ENCODE measurements around the gene PYURF. TPM values are rescaled to one million over a fixed set of nuclear protein-coding genes. Genes with fewer than 3 reads are reported as not detected.

PYURF gene
- total and polyA plus RNA-seq, 10 of the 15 experiments (the other 5 are each of a cell fraction or from before 2014, with no cell fraction given) = 16.7 to 181 (median 79.6) TPM

DNA sequence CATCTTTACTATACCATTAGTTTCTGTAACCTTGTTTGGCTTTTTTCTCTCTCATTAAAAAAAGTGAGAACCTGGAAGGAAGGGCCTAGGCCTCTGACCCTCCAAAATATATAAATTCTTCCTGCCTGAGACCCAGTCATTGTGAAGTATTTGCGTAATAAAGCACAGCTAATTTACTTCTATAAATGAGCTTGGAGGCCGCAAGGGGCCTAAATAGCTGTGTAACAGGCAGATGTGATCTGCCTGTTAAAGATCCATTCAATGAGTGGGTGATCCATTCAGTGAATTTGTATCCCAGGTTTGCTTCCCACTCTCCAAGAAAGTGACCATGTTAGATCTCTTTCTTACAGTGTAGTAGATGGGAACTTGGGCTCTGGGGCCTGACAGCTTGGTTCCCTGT, 595 bp upstream of the PYURF start:
- FAIRE-seq = no peak
- H3K36me3 ChIP-seq (ENCODE audit: control insufficient read depth in 2 of 2, insufficient read depth in 2 of 2, low read length in 1 of 2) = peaks cover 0 to 16% of the 10 kb centered on the region in 2 experiments; a peak in 2 of 4 replicates
- H2AFZ ChIP-seq (ENCODE audit: control insufficient read depth, low read depth, low read length) = peak overlapping the region; percentile 61
- intact Hi-C loops (cut with micrococcal nuclease; ENCODE audit: unreplicated experiment) (loop anchor here (10.0 kb wide), 1 partner anchor 591 kb away; the partner anchor contains the start of gene TIGD2), in situ Hi-C loops (cut with MboI) (loop anchor here (25.0 kb wide), 1 partner anchor 837 kb away; no protein-coding TSS in a partner anchor)
- no peak for ATAC-seq
- no peak for DNase-seq (ENCODE audit: low read depth, low spot score)
- H3K4me2 ChIP-seq (ENCODE audit: control insufficient read depth, insufficient read depth) = peak overlapping the region; percentile 56
- TF ChIP-seq IKZF1 (conservative IDR thresholded peaks at IDR 0.05) (no peak), CREM (IDR thresholded peaks at IDR 0.05; ENCODE audit: low read depth) (peak; percentile 1; the same call in 1 of the 2 replicates), RAD21 (IDR thresholded peaks at IDR 0.05; ENCODE audit: insufficient read depth, low read depth, low read length) (no peak)
- WGBS (ENCODE audit: insufficient coverage, insufficient replicate concordance, low lambda C conversion rate, missing lambda C conversion rate) = 68% methylated on average over 2 of the region's 2 CpGs
- peaks cover 31% of the 10 kb centered on the region for H3K4me1 ChIP-seq (ENCODE audit: control insufficient read depth, insufficient read depth, low read length)
- no peaks in the 10 kb centered on the region for H3K27me3 ChIP-seq (replicated peaks in 1 of 2; ENCODE audit: control insufficient read depth in 2 of 2, insufficient read depth in 2 of 2, low read length in 1 of 2)
- H4K20me1 ChIP-seq (ENCODE audit: control insufficient read depth, insufficient read depth) = no peaks in the 10 kb centered on the region
- H3K9ac ChIP-seq (ENCODE audit: control insufficient read depth, insufficient read depth, low read length) = peak overlapping the region; percentile 93
- TSS peak; percentile 96 for BruUV-seq (replicated peaks)
- peak overlapping the region; percentile 67; the same call in 1 of the 2 replicates for H3K27ac ChIP-seq (ENCODE audit: control insufficient read depth, insufficient read depth)
- peak overlapping the region; percentile 71 for H3K4me3 ChIP-seq
- peaks cover 31% of the 10 kb centered on the region for H3K79me2 ChIP-seq (ENCODE audit: control insufficient read depth, insufficient read depth, low read length)
- POLR2A ChIA-PET = interaction anchor here (1.1 to 1.6 kb wide), 4 partner anchors 17 to 143 kb away, joined by 3 to 4 read pairs (median 3); no protein-coding TSS in a partner anchor
- RAD21 ChIA-PET (ENCODE audit: unreplicated experiment) = interaction anchor here (0.8 to 4.3 kb wide), 11 partner anchors 9 to 618 kb away, joined by 3 to 26 read pairs (median 5); partner anchors contain the start of gene HERC5
- CTCF ChIA-PET = interaction anchor here (0.8 to 5.5 kb wide), 10 partner anchors 9 to 499 kb away, joined by 3 to 47 read pairs (median 4); no protein-coding TSS in a partner anchor
- no peaks in the 10 kb centered on the region for H3K9me3 ChIP-seq (replicated peaks; ENCODE audit: control insufficient read depth, insufficient read depth, low read length)
- SMC1A ChIA-PET (ENCODE audit: uncharacterized antibody, unreplicated experiment) = interaction anchor here (0.8 to 4.2 kb wide), 8 partner anchors 9 to 532 kb away, joined by 3 to 25 read pairs (median 6); partner anchors contain the start of gene FAM13A

DNA sequence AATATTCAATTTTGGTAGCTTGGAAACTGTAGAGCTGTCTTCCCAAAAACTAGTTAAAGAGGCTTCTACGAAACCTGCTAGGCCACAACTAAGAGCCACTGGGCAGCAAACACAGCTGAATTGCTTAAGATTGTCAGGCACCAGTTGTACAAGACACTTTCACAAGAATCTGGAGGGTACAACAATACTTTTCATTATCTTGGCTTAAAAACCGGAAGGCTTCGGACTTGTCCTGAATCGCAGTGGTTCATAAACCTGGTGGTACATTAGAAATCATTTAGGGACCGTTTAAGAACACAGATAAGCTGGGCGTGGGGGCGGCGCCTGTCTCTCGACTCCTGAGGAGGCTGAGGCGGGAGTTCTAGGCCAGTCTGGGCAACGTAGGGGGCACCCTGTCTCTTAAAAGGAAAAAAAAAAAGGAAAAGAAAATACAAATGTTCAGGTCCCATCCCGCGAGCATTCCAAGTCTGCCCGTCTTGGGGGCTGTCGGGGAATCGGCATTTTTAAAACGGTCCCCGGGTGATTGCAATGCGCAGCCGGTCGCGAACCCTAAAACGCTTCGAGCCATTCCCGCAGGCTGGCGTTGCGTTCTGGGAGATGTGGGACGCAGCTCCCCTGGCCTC, 763 bp downstream of the PYURF start:
- in situ Hi-C loops (cut with MboI) = loop anchor here (25.0 kb wide), 1 partner anchor 836 kb away; no protein-coding TSS in a partner anchor
- Histone ChIP-seq H3K36me3 (ENCODE audit: control insufficient read depth in 2 of 2, insufficient read depth in 2 of 2, low read length in 1 of 2) (peaks cover 0 to 20% of the 10 kb centered on the region in 2 experiments; a peak in 2 of 4 replicates), H3K4me3 (peak overlapping the region; percentile 71), H3K4me2 (ENCODE audit: control insufficient read depth, insufficient read depth) (peak overlapping the region; percentile 84), H4K20me1 (ENCODE audit: control insufficient read depth, insufficient read depth) (no peaks in the 10 kb centered on the region), H3K27me3 (replicated peaks in 1 of 2; ENCODE audit: control insufficient read depth in 2 of 2, insufficient read depth in 2 of 2, low read length in 1 of 2) (no peaks in the 10 kb centered on the region), H3K9ac (ENCODE audit: control insufficient read depth, insufficient read depth, low read length) (peak overlapping the region; percentile 93), H3K4me1 (ENCODE audit: control insufficient read depth, insufficient read depth, low read length) (peaks cover 25% of the 10 kb centered on the region), H3K79me2 (ENCODE audit: control insufficient read depth, insufficient read depth, low read length) (peaks cover 31% of the 10 kb centered on the region), H2AFZ (ENCODE audit: control insufficient read depth, low read depth, low read length) (peak overlapping the region; percentile 66), H3K9me3 (replicated peaks; ENCODE audit: control insufficient read depth, insufficient read depth, low read length) (no peaks in the 10 kb centered on the region), H3K27ac (ENCODE audit: control insufficient read depth, insufficient read depth) (peak overlapping the region; percentile 67)
- no TSS peak for BruUV-seq (replicated peaks)
- RAD21 ChIA-PET (ENCODE audit: unreplicated experiment) = interaction anchor here (0.9 to 2.9 kb wide), 10 partner anchors 9 to 501 kb away, joined by 3 to 14 read pairs (median 3); partner anchors contain the start of genes HERC5 and PPM1K
- intact Hi-C loops (cut with micrococcal nuclease; ENCODE audit: unreplicated experiment) = loop anchor here (2.0 to 10.0 kb wide), 2 partner anchors 238 to 592 kb away; partner anchors contain the start of genes PPM1K and TIGD2
- SMC1A ChIA-PET (ENCODE audit: uncharacterized antibody, unreplicated experiment) = interaction anchor here (0.8 to 4.2 kb wide), 10 partner anchors 15 to 500 kb away, joined by 3 to 25 read pairs (median 3); partner anchors contain the start of gene PPM1K
- POLR2A ChIA-PET = interaction anchor here (0.6 to 1.8 kb wide), 6 partner anchors 16 to 244 kb away, joined by 3 to 5 read pairs (median 3); partner anchors contain the start of gene HERC6
- DNase-seq (ENCODE audit: low read depth, low spot score) (no peak), ATAC-seq (peak; percentile 57), FAIRE-seq (peak; percentile 35)
- CTCF ChIA-PET = interaction anchor here (0.7 to 5.5 kb wide), 12 partner anchors 7 to 501 kb away, joined by 3 to 47 read pairs (median 6); partner anchors contain the start of gene HERC6
- under 1% methylated on average over 28 of the region's 28 CpGs for WGBS (ENCODE audit: insufficient coverage, insufficient replicate concordance, low lambda C conversion rate, missing lambda C conversion rate)
- TF ChIP-seq, protein P1, sequence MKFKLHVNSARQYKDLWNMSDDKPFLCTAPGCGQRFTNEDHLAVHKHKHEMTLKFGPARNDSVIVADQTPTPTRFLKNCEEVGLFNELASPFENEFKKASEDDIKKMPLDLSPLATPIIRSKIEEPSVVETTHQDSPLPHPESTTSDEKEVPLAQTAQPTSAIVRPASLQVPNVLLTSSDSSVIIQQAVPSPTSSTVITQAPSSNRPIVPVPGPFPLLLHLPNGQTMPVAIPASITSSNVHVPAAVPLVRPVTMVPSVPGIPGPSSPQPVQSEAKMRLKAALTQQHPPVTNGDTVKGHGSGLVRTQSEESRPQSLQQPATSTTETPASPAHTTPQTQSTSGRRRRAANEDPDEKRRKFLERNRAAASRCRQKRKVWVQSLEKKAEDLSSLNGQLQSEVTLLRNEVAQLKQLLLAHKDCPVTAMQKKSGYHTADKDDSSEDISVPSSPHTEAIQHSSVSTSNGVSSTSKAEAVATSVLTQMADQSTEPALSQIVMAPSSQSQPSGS (IDR thresholded peaks at IDR 0.05; ENCODE audit: low read length) = no peak
- 0 out of 2 replicates have a peak, but pooled peaks have one; percentile 38 for TF ChIP-seq CHD1 (IDR thresholded peaks at IDR 0.05; ENCODE audit: low read depth, low read length)
- TF ChIP-seq, protein P2, sequence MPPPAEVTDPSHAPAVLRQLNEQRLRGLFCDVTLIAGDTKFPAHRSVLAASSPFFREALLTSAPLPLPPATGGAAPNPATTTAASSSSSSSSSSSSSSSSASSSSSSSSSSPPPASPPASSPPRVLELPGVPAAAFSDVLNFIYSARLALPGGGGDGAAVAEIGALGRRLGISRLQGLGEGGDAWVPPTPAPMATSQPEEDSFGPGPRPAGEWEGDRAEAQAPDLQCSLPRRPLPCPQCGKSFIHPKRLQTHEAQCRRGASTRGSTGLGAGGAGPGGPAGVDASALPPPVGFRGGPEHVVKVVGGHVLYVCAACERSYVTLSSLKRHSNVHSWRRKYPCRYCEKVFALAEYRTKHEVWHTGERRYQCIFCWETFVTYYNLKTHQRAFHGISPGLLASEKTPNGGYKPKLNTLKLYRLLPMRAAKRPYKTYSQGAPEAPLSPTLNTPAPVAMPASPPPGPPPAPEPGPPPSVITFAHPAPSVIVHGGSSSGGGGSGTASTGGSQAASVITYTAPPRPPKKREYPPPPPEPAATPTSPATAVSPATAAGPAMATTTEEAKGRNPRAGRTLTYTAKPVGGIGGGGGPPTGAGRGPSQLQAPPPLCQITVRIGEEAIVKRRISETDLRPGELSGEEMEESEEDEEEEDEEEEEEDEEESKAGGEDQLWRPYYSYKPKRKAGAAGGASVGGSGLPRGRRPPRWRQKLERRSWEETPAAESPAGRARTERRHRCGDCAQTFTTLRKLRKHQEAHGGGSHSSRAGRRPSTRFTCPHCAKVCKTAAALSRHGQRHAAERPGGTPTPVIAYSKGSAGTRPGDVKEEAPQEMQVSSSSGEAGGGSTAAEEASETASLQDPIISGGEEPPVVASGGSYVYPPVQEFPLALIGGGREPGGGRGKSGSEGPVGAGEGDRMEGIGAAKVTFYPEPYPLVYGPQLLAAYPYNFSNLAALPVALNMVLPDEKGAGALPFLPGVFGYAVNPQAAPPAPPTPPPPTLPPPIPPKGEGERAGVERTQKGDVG (CRISPR knock-in tag; IDR thresholded peaks at IDR 0.05) = no peak
